Testis (tissue), 3 donors: ENCODE results near the gene PROSER2. TPM values are rescaled to one million over a fixed set of nuclear protein-coding genes. Genes with fewer than 3 reads are reported as not detected.
A peak's percentile ranks its signal among the peaks of the same experiment; 100 is the strongest.
"Not testable (repeated sequence)": the region's sequence is repeated elsewhere in the genome, so short reads cannot be mapped to it uniquely, and the experiment has no call there.

Source experiments
- DNase-seq: peaks from one replicate; pipeline ENCODE4 v3.0.0-alpha.2; 2019
- H3K27ac ChIP-seq, 2 donors: fragments of 200-600 bp; sonication (generic); one replicate each; pipeline ENCODE4 v1.5.1; 2019
- H3K27me3 ChIP-seq: fragments of 200-600 bp; sonication (generic); one replicate; pipeline ENCODE4 v1.5.1; 2019
- H3K36me3 ChIP-seq: fragments of 200-600 bp; sonication (generic); one replicate; pipeline ENCODE4 v1.5.1; 2017; ENCODE audit warnings: low read depth; ENCODE audit errors: missing control alignments
- H3K4me1 ChIP-seq: fragments of 200-600 bp; sonication (generic); one replicate; pipeline ENCODE4 v1.5.1; 2019
- H3K4me3 ChIP-seq, 2 donors: fragments of 200-600 bp; sonication (generic); one replicate each; pipeline ENCODE4 v1.5.1; 2017 to 2019
- H3K9me3 ChIP-seq: fragments of 200-600 bp; sonication (generic); one replicate; pipeline ENCODE4 v1.5.1; 2017
- POLR2A ChIP-seq: fragments of 450-650 bp; IDR thresholded peaks from one replicate; pipeline ENCODE4 v1.6.1; 2017; ENCODE audit warnings: antibody characterized with exemption, mild to moderate bottlenecking, moderate library complexity
- WGBS, 2 donors: methylation state at CpG; one replicate each; pipeline ENCODE4 v1.1.5; 2018; 5-methylcytosine and 5-hydroxymethylcytosine counted together
- intact Hi-C: fragments of 100-400 bp; cut with DNase I; formaldehyde crosslinking; loops from one replicate; pipeline ENCODE4 v1.15.1; 2023; ENCODE audit warnings: low total_unique reads
- polyA plus RNA-seq: library from polyadenylated mRNA; stranded (reverse); fragments of 350-450 nt; fragmentation: Illumina TruSeq; extraction: RNeasy Lipid Tissue Mini Kit (QIAGEN cat#74804); gene quantifications from one replicate; pipeline ENCODE4 v1.2.3, GENCODE V29; 2014; ENCODE audit warnings: low read depth, low replicate concordance; ENCODE audit not compliant: insufficient read depth
- total RNA-seq, 2 donors: library from RNA; depleted of rRNA; stranded (reverse); fragments of >200 nt; gene quantifications; one replicate each; pipeline ENCODE4 v1.2.3, GENCODE V29; 2016
- TF ChIP-seq, protein P1 (sequence below), 3 experiments: fragments of 450-650 bp in 2 of 3; fragments of 200-600 bp in 1 of 3; sonication (generic) in 1 of 3; IDR thresholded peaks; one replicate each; pipeline ENCODE4 v1.5.1; 2016 to 2019; ENCODE audit warnings: antibody characterized with exemption in 3 of 3, mild to moderate bottlenecking in 2 of 3, moderate library complexity in 1 of 3

Gene PROSER2
- total and polyA plus RNA-seq, 3 donors from 2014 or later: 7.8 to 21.4 (median 15.6) TPM

DNA sequence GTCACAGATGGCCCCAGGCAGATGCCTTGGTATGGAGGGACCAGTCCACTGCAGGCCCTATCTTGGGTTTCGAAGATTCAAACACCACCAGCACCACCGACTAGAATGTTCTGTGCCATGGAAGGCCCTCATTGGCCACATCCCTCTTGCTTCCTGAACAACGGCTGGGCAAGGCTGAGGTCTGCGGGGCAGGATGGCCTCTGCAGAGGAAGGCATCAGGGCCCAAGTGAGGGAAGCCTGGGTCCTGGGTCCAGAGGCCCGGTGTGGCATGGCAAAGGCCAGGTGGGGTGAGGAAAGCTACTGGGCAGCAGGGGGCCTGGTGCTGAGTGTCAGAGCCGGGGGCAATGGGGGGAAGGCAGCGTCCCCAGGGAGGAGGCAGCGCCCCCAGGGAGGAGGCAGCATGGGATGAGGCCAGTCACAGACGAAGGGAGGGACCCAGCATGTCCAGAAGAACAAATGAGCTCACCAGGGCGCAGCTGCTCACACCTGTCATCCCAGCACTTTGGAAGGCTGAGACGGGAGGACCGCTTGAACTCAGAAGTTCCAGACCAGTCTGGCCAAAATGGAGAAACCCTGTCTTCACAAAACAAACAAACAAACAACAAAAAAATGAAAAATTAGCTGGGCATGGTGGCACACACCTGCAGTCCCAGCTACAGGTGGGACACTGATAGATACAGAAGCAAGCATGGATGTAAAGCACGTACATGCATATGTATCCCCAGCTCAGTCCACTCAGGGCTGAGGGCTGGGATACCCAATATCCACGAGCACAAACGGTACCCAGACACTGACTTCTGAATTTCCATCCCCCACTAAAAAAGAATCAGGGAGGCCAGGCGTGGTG is 64.4 kb downstream of the PROSER2 start:
- 91% methylated on average over 14 to 16 of the region's 16 CpGs for WGBS, 2 donors
- TF ChIP-seq, protein P1, sequence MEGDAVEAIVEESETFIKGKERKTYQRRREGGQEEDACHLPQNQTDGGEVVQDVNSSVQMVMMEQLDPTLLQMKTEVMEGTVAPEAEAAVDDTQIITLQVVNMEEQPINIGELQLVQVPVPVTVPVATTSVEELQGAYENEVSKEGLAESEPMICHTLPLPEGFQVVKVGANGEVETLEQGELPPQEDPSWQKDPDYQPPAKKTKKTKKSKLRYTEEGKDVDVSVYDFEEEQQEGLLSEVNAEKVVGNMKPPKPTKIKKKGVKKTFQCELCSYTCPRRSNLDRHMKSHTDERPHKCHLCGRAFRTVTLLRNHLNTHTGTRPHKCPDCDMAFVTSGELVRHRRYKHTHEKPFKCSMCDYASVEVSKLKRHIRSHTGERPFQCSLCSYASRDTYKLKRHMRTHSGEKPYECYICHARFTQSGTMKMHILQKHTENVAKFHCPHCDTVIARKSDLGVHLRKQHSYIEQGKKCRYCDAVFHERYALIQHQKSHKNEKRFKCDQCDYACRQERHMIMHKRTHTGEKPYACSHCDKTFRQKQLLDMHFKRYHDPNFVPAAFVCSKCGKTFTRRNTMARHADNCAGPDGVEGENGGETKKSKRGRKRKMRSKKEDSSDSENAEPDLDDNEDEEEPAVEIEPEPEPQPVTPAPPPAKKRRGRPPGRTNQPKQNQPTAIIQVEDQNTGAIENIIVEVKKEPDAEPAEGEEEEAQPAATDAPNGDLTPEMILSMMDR (IDR thresholded peaks at IDR 0.05): no peak
- TF ChIP-seq POLR2A: no peak
- Histone ChIP-seq H3K36me3 (no peaks in the 10 kb centered on the region), H3K27ac (no peak overlapping the region), H3K9me3 (no peaks in the 10 kb centered on the region), H3K27me3 (no peaks in the 10 kb centered on the region), H3K4me3 (no peak overlapping the region), H3K4me1 (peaks cover 3% of the 10 kb centered on the region)
- DNase-seq: no peak
- intact Hi-C loops: no loop called here

DNA sequence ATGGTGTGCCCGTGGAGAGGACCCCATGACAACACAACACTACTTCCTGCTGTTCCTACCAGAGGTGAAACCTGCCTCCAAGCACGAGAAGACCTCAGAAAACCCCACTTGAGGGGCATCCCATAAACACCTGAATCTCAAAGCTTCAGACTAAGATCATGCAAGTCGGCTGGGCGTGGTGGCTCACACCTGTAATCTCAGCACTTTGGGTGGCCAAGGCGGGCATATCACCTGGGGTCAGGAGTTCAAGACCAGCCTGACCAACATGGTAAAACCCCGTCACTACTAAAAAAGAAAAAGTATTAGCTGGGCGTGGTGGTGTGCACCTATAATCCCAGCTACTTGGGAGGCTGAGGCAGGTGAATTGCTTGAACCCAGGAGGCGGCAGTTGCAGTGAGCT is 66.1 kb downstream of the PROSER2 start:
- 84 to 88% methylated on average over 8 of the region's 8 CpGs for WGBS, 2 donors
- H3K4me3 ChIP-seq, H3K27ac ChIP-seq, H3K4me1 ChIP-seq, intact Hi-C loops, H3K9me3 ChIP-seq, H3K36me3 ChIP-seq, DNase-seq, H3K27me3 ChIP-seq: not testable (repeated sequence)

DNA sequence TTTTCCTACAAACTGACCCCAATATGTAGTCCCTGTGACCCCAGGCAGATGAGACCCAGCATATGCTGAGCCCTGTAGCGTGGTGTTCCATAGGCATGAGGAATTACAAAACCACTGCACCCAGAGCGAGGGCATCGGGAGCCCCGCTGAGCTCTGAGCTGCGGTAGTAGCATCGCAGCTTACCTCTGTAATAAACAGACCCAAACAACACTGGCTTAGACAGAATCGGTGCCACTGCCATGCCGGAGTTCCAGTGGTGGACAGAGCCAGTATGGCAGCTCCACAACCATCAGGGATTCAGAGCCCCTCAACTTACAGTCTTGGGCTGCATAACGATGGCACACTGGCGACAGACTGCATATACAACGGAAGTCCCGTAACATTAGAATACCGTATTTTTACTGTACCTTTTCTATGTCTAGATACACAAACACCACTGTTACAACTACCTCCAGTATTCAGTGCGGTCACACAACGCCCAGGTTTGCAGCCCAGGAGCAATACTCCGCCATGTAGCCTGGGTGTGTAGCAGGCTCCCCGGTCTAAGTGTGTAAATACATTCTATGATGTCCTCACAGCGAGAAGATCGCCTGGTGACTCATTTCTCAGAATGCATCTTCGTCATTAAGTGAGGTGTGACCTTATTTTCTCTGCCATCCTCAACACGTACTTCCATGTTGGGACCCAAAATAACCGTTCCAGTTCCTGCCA is 68.8 kb downstream of the PROSER2 start:
- DNase-seq: no peak
- Histone ChIP-seq H3K9me3 (no peaks in the 10 kb centered on the region), H3K4me1 (no peaks in the 10 kb centered on the region), H3K27me3 (no peaks in the 10 kb centered on the region), H3K4me3 (no peak overlapping the region), H3K27ac (no peak overlapping the region), H3K36me3 (no peaks in the 10 kb centered on the region)
- intact Hi-C loops: no loop called here
- no peak for TF ChIP-seq POLR2A
- TF ChIP-seq, protein P1 (IDR thresholded peaks at IDR 0.05): no peak
- 86 to 89% methylated on average over 21 to 22 of the region's 22 CpGs for WGBS, 2 donors

DNA sequence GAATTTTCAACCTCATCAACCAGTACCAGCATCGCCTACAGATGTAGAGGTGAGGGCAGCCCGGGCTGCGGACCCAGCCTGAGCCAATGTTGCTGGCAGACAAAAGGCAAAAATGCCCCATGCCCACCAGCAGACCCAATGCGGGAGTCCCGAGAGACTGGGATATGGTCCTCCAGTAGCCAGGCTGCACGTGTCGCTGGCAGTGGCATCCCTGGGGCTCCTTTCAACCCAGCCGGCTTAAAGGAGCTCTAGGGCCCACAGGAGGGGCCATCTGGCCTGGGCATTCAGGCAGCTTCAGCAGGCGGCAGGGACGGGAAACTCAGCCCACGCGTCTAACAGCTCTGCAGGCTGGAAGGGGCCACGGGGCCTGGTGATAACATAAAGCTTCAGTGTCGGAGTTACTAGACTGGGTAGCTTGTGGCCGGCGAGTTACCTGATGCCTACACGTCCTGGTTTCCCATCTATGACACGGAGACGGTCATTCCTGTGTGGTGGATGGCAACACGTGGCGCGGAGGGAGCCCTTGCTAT is 70.7 kb downstream of the PROSER2 start:
- TF ChIP-seq POLR2A: no peak
- TF ChIP-seq, protein P1 (IDR thresholded peaks at IDR 0.05): no peak
- intact Hi-C loops: no loop called here
- Histone ChIP-seq H3K4me1 (no peaks in the 10 kb centered on the region), H3K9me3 (no peaks in the 10 kb centered on the region), H3K4me3 (peak overlapping the region; percentile 48 to 58), H3K27ac (no peak overlapping the region), H3K27me3 (no peaks in the 10 kb centered on the region), H3K36me3 (no peaks in the 10 kb centered on the region)
- no peak for DNase-seq
- WGBS, 2 donors: 83% methylated on average over 21 of the region's 22 CpGs; no CpG with 5 or more reads in 1 of the 2 donors

DNA sequence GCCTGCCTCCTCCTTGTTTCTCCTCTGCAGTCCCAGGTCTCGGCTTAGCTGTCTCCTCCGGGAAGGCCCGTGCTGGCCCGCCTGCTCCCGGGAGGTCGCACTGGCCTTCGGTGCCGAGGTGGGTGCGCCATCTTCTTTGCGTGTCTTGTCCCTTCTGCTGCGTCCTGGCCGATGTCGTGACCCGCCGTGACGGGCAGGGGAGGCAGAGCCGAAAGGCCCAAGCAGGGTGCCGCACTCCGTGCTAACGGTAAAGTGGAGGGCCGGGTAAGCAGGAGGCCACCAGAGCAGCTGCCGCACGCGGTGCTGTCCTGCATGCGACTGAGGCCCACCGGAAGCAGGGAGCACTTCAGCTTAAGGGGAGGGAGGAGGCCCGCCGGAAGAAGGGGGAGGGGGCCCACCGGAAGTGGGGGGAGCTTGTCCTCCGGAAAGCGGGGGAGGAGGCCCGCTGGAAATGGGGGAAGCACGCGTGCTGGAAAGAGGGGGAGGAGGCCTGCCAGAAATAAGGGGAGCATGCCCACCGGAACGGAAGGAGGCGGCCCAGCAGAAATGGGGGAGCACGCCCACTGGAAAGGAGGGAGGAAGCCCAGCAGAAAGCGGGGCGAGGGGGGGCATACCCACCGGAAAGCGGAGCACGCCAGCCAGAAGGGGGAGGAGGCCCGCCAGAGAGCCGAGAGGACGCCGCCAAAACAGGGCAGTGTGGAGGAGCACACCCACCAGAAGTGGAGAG is 71.4 kb downstream of the PROSER2 start:
- Histone ChIP-seq H3K27ac (no peak overlapping the region), H3K36me3 (no peaks in the 10 kb centered on the region), H3K27me3 (no peaks in the 10 kb centered on the region), H3K4me3 (peak overlapping the region; percentile 48 to 58), H3K4me1 (no peaks in the 10 kb centered on the region), H3K9me3 (no peaks in the 10 kb centered on the region)
- 67 to 69% methylated on average over 40 to 47 of the region's 47 CpGs for WGBS, 2 donors
- peak; percentile 61 for DNase-seq
- intact Hi-C loops: no loop called here
- TF ChIP-seq, protein P1 (IDR thresholded peaks at IDR 0.05): no peak
- TF ChIP-seq POLR2A: peak; percentile 39
